Vagina (tissue), 2 donors: ENCODE measurements around the gene ELMOD1.

ENCODE experiments used
- CTCF ChIP-seq, 3 experiments: fragments of 450-650 bp in 2 of 3; fragments of 200-600 bp in 1 of 3; sonication (generic) in 1 of 3; IDR thresholded peaks; one replicate each; pipeline ENCODE4 v1.5.1; 2017 to 2019; ENCODE audit warnings: antibody characterized with exemption in 3 of 3, mild to moderate bottlenecking in 2 of 3, moderate library complexity in 2 of 3
- POLR2A ChIP-seq, 2 donors: fragments of 450-650 bp; IDR thresholded peaks; one replicate each; pipeline ENCODE4 v1.6.1; 2017; ENCODE audit warnings: antibody characterized with exemption in 2 of 2, mild to moderate bottlenecking in 2 of 2, moderate library complexity in 2 of 2

DNA sequence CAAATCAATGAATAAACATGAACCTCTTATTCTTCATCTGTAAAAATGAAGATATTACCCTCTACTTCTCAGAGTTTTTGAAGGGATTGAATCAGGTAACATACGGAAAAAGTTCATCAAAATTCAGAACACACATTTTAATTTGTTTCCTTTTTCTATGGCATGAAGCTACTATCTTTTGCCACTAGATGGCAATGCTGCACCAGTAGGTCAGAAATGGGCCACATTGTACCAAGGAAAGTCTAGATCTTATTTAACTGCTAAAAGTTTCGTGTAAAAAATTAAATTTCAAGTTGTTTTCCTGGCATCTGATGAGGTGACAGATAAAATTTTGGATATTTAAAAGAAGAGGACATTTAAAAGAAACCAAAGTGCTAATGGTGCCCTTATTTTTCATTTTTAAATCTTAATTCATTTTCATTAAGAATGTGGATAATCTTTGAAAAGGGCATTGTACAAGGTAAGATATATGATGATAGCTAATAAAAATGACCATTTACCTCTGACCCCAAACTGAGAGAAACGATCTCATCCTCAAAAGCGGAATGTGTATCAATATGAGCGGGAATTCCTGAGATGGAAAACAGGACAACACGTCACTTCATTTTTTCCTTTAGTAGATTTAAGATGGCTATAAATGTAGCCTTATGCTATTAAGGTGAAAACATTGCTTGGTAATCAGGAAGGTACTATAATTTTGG, 41.5 kb upstream of the ELMOD1 start:
- no peak for TF ChIP-seq POLR2A (IDR thresholded peaks at IDR 0.05)
- TF ChIP-seq CTCF (IDR thresholded peaks at IDR 0.05) = peak; percentile 10 to 55 (median 34)
